NB4 (cell line): ENCODE results near the gene EGFL7.

Experiments
- MYC ChIP-seq: IDR thresholded peaks from 2 replicates; pipeline ENCODE4 v1.6.1; 2011; ENCODE audit warnings: low read depth, low read length
- POLR2A ChIP-seq: IDR thresholded peaks from 2 replicates; pipeline ENCODE4 v1.6.1; 2011; ENCODE audit warnings: mild to moderate bottlenecking; ENCODE audit not compliant: insufficient read length; ENCODE audit errors: extremely low read depth
- TF ChIP-seq, protein P1 (sequence below): IDR thresholded peaks from 2 replicates; pipeline ENCODE4 v1.6.1; 2011; ENCODE audit warnings: low read depth, low read length
- TF ChIP-seq, protein P2 (sequence below): IDR thresholded peaks from one replicate; pipeline ENCODE4 v1.5.1; 2012; ENCODE audit warnings: low read depth, low read length

DNA sequence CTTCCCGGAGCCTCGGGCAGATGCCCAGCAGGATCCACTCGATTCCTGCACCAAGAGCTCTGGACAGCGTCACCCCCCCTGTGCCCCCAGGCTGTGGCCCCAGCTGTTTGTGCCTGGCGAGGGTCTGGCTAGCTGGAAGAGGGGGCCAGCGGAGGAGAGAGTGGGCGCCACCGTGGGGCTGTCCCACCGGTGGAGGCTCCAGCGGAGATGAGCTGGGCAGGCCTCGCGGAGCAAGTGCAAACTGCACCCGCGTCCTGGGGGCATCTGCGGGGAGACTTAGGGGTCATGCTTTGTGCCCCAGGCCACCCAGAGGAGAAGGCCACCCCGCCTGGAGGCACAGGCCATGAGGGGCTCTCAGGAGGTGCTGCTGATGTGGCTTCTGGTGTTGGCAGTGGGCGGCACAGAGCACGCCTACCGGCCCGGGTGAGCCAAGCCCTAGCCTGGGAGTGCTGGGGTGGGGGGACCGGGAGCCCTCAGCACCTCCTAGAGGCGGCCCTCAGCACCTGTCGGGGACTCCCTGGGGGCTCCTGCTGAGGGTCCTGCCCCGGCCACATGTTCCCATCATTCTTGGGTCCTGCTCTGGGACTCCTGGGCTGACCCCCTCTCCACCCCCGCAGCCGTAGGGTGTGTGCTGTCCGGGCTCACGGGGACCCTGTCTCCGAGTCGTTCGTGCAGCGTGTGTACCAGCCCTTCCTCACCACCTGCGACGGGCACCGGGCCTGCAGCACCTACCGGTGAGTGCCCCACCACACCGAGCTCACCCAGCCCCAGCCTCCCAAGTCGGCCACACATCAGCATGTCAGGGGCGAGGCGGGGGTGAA lies 5.4 kb downstream of the EGFL7 start:
- TF ChIP-seq POLR2A = no peak
- TF ChIP-seq, protein P1, sequence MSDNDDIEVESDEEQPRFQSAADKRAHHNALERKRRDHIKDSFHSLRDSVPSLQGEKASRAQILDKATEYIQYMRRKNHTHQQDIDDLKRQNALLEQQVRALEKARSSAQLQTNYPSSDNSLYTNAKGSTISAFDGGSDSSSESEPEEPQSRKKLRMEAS = no peak
- TF ChIP-seq, protein P2, sequence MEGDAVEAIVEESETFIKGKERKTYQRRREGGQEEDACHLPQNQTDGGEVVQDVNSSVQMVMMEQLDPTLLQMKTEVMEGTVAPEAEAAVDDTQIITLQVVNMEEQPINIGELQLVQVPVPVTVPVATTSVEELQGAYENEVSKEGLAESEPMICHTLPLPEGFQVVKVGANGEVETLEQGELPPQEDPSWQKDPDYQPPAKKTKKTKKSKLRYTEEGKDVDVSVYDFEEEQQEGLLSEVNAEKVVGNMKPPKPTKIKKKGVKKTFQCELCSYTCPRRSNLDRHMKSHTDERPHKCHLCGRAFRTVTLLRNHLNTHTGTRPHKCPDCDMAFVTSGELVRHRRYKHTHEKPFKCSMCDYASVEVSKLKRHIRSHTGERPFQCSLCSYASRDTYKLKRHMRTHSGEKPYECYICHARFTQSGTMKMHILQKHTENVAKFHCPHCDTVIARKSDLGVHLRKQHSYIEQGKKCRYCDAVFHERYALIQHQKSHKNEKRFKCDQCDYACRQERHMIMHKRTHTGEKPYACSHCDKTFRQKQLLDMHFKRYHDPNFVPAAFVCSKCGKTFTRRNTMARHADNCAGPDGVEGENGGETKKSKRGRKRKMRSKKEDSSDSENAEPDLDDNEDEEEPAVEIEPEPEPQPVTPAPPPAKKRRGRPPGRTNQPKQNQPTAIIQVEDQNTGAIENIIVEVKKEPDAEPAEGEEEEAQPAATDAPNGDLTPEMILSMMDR = no peak
- TF ChIP-seq MYC = no peak
